K562 (cell line): Measurements from ENCODE around the gene ACBD3. TPM values are rescaled to one million over a fixed set of nuclear protein-coding genes. Genes with fewer than 3 reads are reported as not detected.

ENCODE experiments used
- ATAC-seq: fragments of 200-7000 bp; cut with Tn5 transposase; 3 replicates; pipeline ENCODE4 v1.9.1; 2020; ENCODE audit warnings: moderate library complexity
- BruUV-seq: library from RNA; stranded (reverse); fragments of 400-500 nt; replicated peaks from 2 replicates; lab custom pipeline; 2021; lab: Mats Ljungman, UMichigan
- CTCF ChIA-PET: fragments of 300-600 bp; formaldehyde crosslinking; extraction: SDS; loops from one replicate; lab custom pipeline; 2021; ENCODE audit warnings: low intra/inter-chr PET ratio; lab: Yijun Ruan, JAX
- POLR2A ChIA-PET: fragments of 300-600, 350-650 bp; sonication (Branson Sonifier 250); formaldehyde crosslinking; extraction: SDS; loops from one replicate; lab custom pipeline; 2021; ENCODE audit warnings: antibody characterized with exemption, inconsistent platforms; lab: Yijun Ruan, JAX
- DNase-seq, 4 experiments: peaks; one replicate each; pipeline versions ENCODE4 v3.0.0 to v3.0.0-alpha.2; 2011 to 2018; ENCODE audit warnings: low spot score in 3 of 4, mixed read lengths in 3 of 4; ENCODE audit errors: extremely low read depth in 1 of 4
- FAIRE-seq: peaks from 2 replicates; lab custom pipeline; 2011; peaks lifted over from hg19 to GRCh38; lab: Jason Lieb, UNC
- H2AFZ ChIP-seq: 2 replicates; pipeline ENCODE4 v1.6.0; 2011; ENCODE audit warnings: low read depth, low read length, control low read depth, inconsistent platforms
- H3K27ac ChIP-seq: fragments of 200-600 bp; 3 replicates; pipeline ENCODE4 v1.8.0; 2011; ENCODE audit warnings: low read depth, mild to moderate bottlenecking, control low read depth, inconsistent platforms, low read length, moderate library complexity, mixed read lengths; ENCODE audit errors: extremely low read depth
- H3K27me3 ChIP-seq, 2 experiments: fragments of 300-600 bp in 1 of 2; 2 replicates in 1 of 2; 3 replicates in 1 of 2; pipeline versions ENCODE4 v1.6.0 to v1.8.0; 2011; ENCODE audit warnings: inconsistent platforms in 2 of 2, low read length in 2 of 2, mild to moderate bottlenecking in 1 of 2, mixed read lengths in 1 of 2, moderate library complexity in 1 of 2; ENCODE audit not compliant: control insufficient read depth in 2 of 2, insufficient read depth in 2 of 2
- H3K36me3 ChIP-seq: fragments of 300-600 bp; 3 replicates; pipeline ENCODE4 v1.8.0; 2011; ENCODE audit warnings: mild to moderate bottlenecking, low read length, inconsistent platforms; ENCODE audit not compliant: control insufficient read depth, insufficient read depth
- H3K4me1 ChIP-seq, 2 experiments: fragments of 200-600 bp in 1 of 2; replicated peaks in 1 of 2; 2 replicates in 1 of 2; 3 replicates in 1 of 2; pipeline versions ENCODE4 v1.5.1 to v1.8.0; 2011; ENCODE audit warnings: inconsistent platforms in 2 of 2, low read length in 2 of 2, mild to moderate bottlenecking in 1 of 2, mixed read lengths in 1 of 2, moderate library complexity in 1 of 2; ENCODE audit not compliant: control insufficient read depth in 2 of 2, insufficient read depth in 2 of 2
- H3K4me2 ChIP-seq: 2 replicates; pipeline ENCODE4 v1.6.1; 2011; ENCODE audit warnings: low read length, control low read depth, inconsistent platforms, mixed read lengths; ENCODE audit not compliant: insufficient read depth
- H3K4me3 ChIP-seq: fragments of 200-600 bp; sonication (generic), shearing (Covaris generic); 2 replicates; pipeline ENCODE4 v1.5.1; 2016; ENCODE audit warnings: control low read depth, inconsistent platforms
- H3K79me2 ChIP-seq: fragments of 200-600 bp; 3 replicates; pipeline ENCODE4 v1.8.0; 2011; ENCODE audit warnings: low read length, inconsistent platforms; ENCODE audit not compliant: control insufficient read depth, insufficient read depth
- H3K9ac ChIP-seq, 2 experiments: 2 replicates each; pipeline versions ENCODE4 v1.6.0 to v1.6.1; 2011; ENCODE audit warnings: low read depth in 2 of 2, low read length in 2 of 2, control low read depth in 1 of 2, inconsistent platforms in 1 of 2, mild to moderate bottlenecking in 1 of 2, mixed read lengths in 1 of 2; ENCODE audit not compliant: insufficient read depth in 1 of 2
- H3K9me1 ChIP-seq: one replicate; pipeline ENCODE4 v1.6.0; 2011; ENCODE audit warnings: inconsistent platforms, mild to moderate bottlenecking, low read length, moderate library complexity; ENCODE audit not compliant: control insufficient read depth, insufficient read depth
- H3K9me3 ChIP-seq: replicated peaks from 2 replicates; pipeline ENCODE4 v1.5.1; 2011; ENCODE audit warnings: low read depth, low read length, inconsistent platforms; ENCODE audit not compliant: control insufficient read depth, insufficient read depth
- H4K20me1 ChIP-seq: replicated peaks from 2 replicates; pipeline ENCODE4 v1.6.1; 2011; ENCODE audit warnings: low read length, inconsistent platforms, mixed read lengths; ENCODE audit not compliant: control insufficient read depth, insufficient read depth
- IRF2 ChIP-seq: sonication (generic); formaldehyde crosslinking; IDR thresholded peaks from 2 replicates; pipeline ENCODE4 v1.8.1; 2022; ENCODE audit warnings: mild to moderate bottlenecking, missing genetic modification reagents
- TEAD2 ChIP-seq: fragments of 450-650 bp; IDR thresholded peaks from 2 replicates; pipeline ENCODE4 v1.6.1; 2016; ENCODE audit warnings: missing genetic modification characterization, control low read depth, missing compliant biosample characterization
- TEAD4 ChIP-seq, 2 experiments: sonication (generic) in 1 of 2; formaldehyde crosslinking in 1 of 2; IDR thresholded peaks; 2 replicates each; pipeline versions ENCODE4 v1.6.1 to v1.8.0; 2012 to 2022; ENCODE audit warnings: borderline replicate concordance in 1 of 2, inconsistent platforms in 1 of 2, low read length in 1 of 2, mild to moderate bottlenecking in 1 of 2, missing genetic modification reagents in 1 of 2
- WGBS: fragments of 100-300 bp; shearing (Covaris generic); methylation state at CpG from one replicate; pipeline ENCODE4 v1.1.6; 2016; ENCODE audit warnings: low coverage, mixed read lengths; ENCODE audit not compliant: insufficient coverage; ENCODE audit errors: missing lambda C conversion rate; 5-methylcytosine and 5-hydroxymethylcytosine counted together
- in situ Hi-C: fragments of 300-500 bp; cut with MboI; formaldehyde crosslinking; loops from 4 replicates; pipeline ENCODE4 v1.15.0; 2018; ENCODE audit warnings: inconsistent platforms, mixed read lengths
- intact Hi-C: fragments of 100-400 bp; cut with micrococcal nuclease; formaldehyde crosslinking; loops from 2 replicates; pipeline ENCODE4 v1.14.2; 2022
- polyA plus RNA-seq, 8 experiments: library from polyadenylated mRNA; depleted of rRNA in 4 of 8; stranded (reverse) in 5 of 8; unstranded in 3 of 8; fragments of >200 nt; fragmentation: Nextera tagmentation in 2 of 8; fragmentation: Illumina TruSeq in 1 of 8; extraction: Ambion mirVana in 2 of 8; extraction: Trizol in 1 of 8; gene quantifications; 2 replicates each; pipeline versions ENCODE4 v1.2.1 to v1.2.3, GENCODE V29; 2011 to 2014; ENCODE audit warnings: inconsistent platforms in 1 of 8, missing spikeins in 1 of 8
- total RNA-seq, 7 experiments: library from RNA; depleted of rRNA in 6 of 7; stranded (reverse); fragments of >200 nt in 6 of 7; fragmentation: Illumina TruSeq in 2 of 7; extraction: Trizol in 2 of 7; gene quantifications; 2 replicates each; pipeline versions ENCODE4 v1.2.1 to v1.2.3, GENCODE V29; 2011 to 2021; ENCODE audit warnings: low replicate concordance in 1 of 7

ACBD3 gene
- total and polyA plus RNA-seq, 9 of the 15 experiments (the other 6 are each of a cell fraction or from before 2014, with no cell fraction given) = 11.1 to 36.7 (median 26.9) TPM

DNA sequence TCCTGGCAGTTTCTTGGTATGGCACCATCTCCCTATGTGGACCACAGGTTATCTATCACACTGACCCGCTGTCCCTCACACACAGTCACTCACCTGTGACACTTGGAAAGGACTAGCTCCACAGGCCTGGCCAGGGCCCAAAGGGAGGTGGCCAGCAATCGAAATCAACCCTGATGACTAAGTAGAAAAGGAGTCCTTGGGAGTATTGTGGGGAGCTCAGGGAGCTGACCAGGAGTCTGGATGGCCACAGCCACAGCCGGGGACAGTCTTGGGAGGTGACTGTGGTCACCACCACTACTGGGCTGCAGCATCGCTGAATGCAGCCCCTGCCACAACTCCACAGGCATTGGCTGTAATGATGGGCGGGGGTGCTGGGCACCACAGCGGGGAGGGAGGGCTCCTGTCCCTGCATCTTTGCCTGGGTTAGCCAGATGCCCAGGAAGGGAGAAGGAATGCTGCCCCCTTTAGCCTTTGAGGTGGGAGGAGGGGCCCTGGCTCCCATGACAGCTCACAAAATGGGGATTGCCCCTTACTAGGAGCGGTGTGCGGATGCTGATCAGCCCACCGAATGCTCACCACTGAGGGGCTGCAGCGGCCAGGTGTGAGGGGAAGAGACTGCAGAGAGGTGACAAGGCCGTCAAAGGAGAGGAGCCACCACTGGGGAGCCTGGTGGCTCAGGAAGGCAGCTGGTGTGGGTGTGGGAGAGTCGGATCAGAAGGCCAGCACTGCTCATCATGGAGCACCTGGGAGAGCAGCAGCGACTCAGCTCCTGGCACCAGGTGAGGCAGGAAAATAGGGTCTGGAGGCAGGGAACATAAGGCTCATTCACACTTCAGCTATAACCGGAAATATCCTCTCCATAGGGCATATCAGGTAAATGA, 62.7 kb downstream of the ACBD3 start:
- H3K9me1 ChIP-seq = no peaks in the 10 kb centered on the region
- no peak overlapping the region for H2AFZ ChIP-seq
- H3K36me3 ChIP-seq = no peaks in the 10 kb centered on the region
- peaks cover 4% of the 10 kb centered on the region; the same call in 1 of the 2 replicates for H4K20me1 ChIP-seq
- peaks cover 10 to 43% of the 10 kb centered on the region in 2 experiments; a peak in 3 of 5 replicates for H3K4me1 ChIP-seq
- ATAC-seq (no peak), FAIRE-seq (no peak), DNase-seq (peak in 1 of 4 experiments; percentile 26)
- peak overlapping the region in 1 of 2 experiments; percentile 31; a peak in 2 of 4 replicates for H3K9ac ChIP-seq
- no peaks in the 10 kb centered on the region for H3K27me3 ChIP-seq
- no peak overlapping the region for H3K4me2 ChIP-seq
- WGBS = 64% methylated on average over 14 of the region's 14 CpGs
- no peak overlapping the region for H3K4me3 ChIP-seq
- H3K27ac ChIP-seq = no peak overlapping the region
- H3K79me2 ChIP-seq = no peaks in the 10 kb centered on the region
- ChIA-PET CTCF (no interaction called here), POLR2A (interaction anchor here (0.7 to 1.6 kb wide), 8 partner anchors 9 to 261 kb away, joined by 3 to 5 read pairs (median 3); partner anchors contain the start of gene H3-3A)
- no peaks in the 10 kb centered on the region for H3K9me3 ChIP-seq
- BruUV-seq = no TSS peak
- in situ Hi-C loops = loop anchor here (5.0 to 10.0 kb wide), 2 partner anchors 137 to 649 kb away; no protein-coding TSS in a partner anchor
- intact Hi-C loops = loop anchor here (2.0 to 10.0 kb wide), 4 partner anchors 147 to 481 kb away; partner anchors contain the start of gene TMEM63A
- TF ChIP-seq TEAD2 (tag) = no peak
- TF ChIP-seq IRF2 (CRISPR knock-in tag) = no peak
- TF ChIP-seq TEAD4 (IDR thresholded peaks at IDR 0.05; ENCODE audit: low read length) = no peak
- peak; percentile 28; the same call in 1 of the 2 replicates for TF ChIP-seq TEAD4 (CRISPR knock-in tag; IDR thresholded peaks at IDR 0.05; ENCODE audit: borderline replicate concordance)
